Measurements from ENCODE around the gene B4GALNT4. TPM values are rescaled to one million over a fixed set of nuclear protein-coding genes. Genes with fewer than 3 reads are reported as not detected.
A peak's percentile ranks its signal among the peaks of the same experiment; 100 is the strongest.

Gene B4GALNT4
- total and polyA plus RNA-seq, 2 of the 13 experiments (the other 11 are each of a cell fraction or from before 2014, with no cell fraction given), result 30.5 to 50.1 TPM

- TF ChIP-seq ZNF746 (CRISPR knock-in tag; IDR thresholded peaks at IDR 0.05) (no peak; the same call in 1 of the 2 replicates), HNF1A (IDR thresholded peaks at IDR 0.05; ENCODE audit: low read depth) (no peak), HNF1A (CRISPR knock-in tag; IDR thresholded peaks at IDR 0.05; ENCODE audit: borderline replicate concordance) (no peak), PAX8 (CRISPR knock-in tag; IDR thresholded peaks at IDR 0.05; ENCODE audit: borderline replicate concordance) (no peak), TBX2 (CRISPR knock-in tag; IDR thresholded peaks at IDR 0.05; ENCODE audit: borderline replicate concordance) (peak; percentile 55; the same call in 1 of the 2 replicates), E2F5 (CRISPR knock-in tag; conservative IDR thresholded peaks at IDR 0.05) (0 out of 2 replicates have a peak, but pooled peaks have one; percentile 33), SNRNP70 (IDR thresholded peaks at IDR 0.05; ENCODE audit: low read depth, low read length) (no peak), ZNF589 (CRISPR knock-in tag; conservative IDR thresholded peaks at IDR 0.05) (no peak), ETV6 (CRISPR knock-in tag; conservative IDR thresholded peaks at IDR 0.05) (peak; percentile 17; the same call in 1 of the 2 replicates), ELF3 (CRISPR knock-in tag; IDR thresholded peaks at IDR 0.05) (no peak), ZNF761 (CRISPR knock-in tag; conservative IDR thresholded peaks at IDR 0.05) (no peak), ZNF567 (CRISPR knock-in tag; IDR thresholded peaks at IDR 0.05; ENCODE audit: borderline replicate concordance) (0 out of 2 replicates have a peak, but pooled peaks have one; percentile 21), MAX (IDR thresholded peaks at IDR 0.05) (peak; percentile 79), ZNF816 (CRISPR knock-in tag; IDR thresholded peaks at IDR 0.05; ENCODE audit: borderline replicate concordance) (no peak), HNRNPL (IDR thresholded peaks at IDR 0.05; ENCODE audit: low read depth, low read length) (0 out of 2 replicates have a peak, but pooled peaks have one; percentile 34), ZSCAN22 (CRISPR knock-in tag; IDR thresholded peaks at IDR 0.05) (peak; percentile 97), ZNF451 (CRISPR knock-in tag; IDR thresholded peaks at IDR 0.05) (peak; percentile 66; the same call in 1 of the 2 replicates), ZNF670 (CRISPR knock-in tag; IDR thresholded peaks at IDR 0.05; ENCODE audit: borderline replicate concordance) (0 out of 2 replicates have a peak, but pooled peaks have one; percentile 34), NR1H2 (CRISPR knock-in tag; IDR thresholded peaks at IDR 0.05; ENCODE audit: borderline replicate concordance, low read depth) (no peak; the same call in 1 of the 2 replicates), PATZ1 (CRISPR knock-in tag; IDR thresholded peaks at IDR 0.05) (peak; percentile 54; the same call in 1 of the 2 replicates), NKX3-1 (CRISPR knock-in tag; IDR thresholded peaks at IDR 0.05) (peak; percentile 47; the same call in 1 of the 2 replicates), SNAPC2 (CRISPR knock-in tag; IDR thresholded peaks at IDR 0.05) (no peak; the same call in 1 of the 2 replicates), ZNF720 (CRISPR knock-in tag; IDR thresholded peaks at IDR 0.05) (no peak)
Observed at GRCh38 chr11:394034-394857, 24.9 kb downstream of the B4GALNT4 start, which contains the start of gene PKP3 (continued).
